ENCODE data around the gene MLLT3.

DNA sequence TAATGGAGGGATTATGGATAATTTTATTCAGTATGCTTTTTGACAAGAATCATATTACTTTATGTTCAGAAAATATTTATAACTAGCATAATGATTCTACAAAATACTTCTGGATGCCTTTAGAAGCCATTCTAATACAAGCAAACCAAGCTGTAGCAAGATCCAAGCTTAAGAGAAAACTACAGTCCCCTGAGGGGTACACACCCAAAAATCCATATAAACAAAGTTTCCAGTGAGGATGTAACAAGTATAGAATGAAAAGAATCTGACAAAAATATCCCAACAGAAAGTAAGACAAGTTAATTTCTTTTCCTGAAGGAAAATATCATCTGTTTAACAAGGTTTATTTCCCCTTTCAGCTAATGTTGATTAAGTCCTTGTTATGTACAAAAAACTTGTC lies 53.9 kb downstream of the MLLT3 start:
- TF ChIP-seq, protein P1, sequence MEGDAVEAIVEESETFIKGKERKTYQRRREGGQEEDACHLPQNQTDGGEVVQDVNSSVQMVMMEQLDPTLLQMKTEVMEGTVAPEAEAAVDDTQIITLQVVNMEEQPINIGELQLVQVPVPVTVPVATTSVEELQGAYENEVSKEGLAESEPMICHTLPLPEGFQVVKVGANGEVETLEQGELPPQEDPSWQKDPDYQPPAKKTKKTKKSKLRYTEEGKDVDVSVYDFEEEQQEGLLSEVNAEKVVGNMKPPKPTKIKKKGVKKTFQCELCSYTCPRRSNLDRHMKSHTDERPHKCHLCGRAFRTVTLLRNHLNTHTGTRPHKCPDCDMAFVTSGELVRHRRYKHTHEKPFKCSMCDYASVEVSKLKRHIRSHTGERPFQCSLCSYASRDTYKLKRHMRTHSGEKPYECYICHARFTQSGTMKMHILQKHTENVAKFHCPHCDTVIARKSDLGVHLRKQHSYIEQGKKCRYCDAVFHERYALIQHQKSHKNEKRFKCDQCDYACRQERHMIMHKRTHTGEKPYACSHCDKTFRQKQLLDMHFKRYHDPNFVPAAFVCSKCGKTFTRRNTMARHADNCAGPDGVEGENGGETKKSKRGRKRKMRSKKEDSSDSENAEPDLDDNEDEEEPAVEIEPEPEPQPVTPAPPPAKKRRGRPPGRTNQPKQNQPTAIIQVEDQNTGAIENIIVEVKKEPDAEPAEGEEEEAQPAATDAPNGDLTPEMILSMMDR (IDR thresholded peaks at IDR 0.05): no peak
- TF ChIP-seq POLR2A (IDR thresholded peaks at IDR 0.05): no peak

Data from Peyer's patch (tissue), 4 donors.